Putamen (tissue), 1 donor: Measurements from ENCODE around the gene SCML1.

Experiments
- DNase-seq: peaks from one replicate; pipeline ENCODE4 v3.0.0-alpha.2; 2016; ENCODE audit warnings: low spot score

Gene SCML1

DNA sequence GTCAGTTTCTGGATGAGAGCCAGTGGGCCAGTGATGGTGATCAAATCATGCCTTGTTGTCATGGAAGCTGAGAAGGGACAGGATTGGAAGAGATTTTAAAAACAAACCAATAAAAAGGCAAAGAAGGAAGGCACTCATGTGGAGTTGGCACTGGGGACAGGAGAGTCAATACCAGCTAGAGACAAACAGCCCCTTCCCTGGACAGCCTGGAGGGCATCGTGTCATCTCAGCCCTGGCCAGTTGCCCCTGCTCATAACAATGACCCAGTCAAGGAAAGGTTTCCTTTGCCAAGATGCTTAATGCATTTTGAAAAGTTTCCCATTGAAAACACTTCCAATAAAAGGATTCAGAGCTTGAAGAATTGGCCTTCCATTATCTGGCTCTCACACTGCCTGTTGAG, 55.5 kb downstream of the SCML1 start:
- no peak for DNase-seq

GRCh38 chrX:17798921-17799320, 61.6 kb downstream of the SCML1 start:
- no peak for DNase-seq

GRCh38 chrX:17801431-17801830, 64.1 kb downstream of the SCML1 start:
- DNase-seq = no peak

DNA sequence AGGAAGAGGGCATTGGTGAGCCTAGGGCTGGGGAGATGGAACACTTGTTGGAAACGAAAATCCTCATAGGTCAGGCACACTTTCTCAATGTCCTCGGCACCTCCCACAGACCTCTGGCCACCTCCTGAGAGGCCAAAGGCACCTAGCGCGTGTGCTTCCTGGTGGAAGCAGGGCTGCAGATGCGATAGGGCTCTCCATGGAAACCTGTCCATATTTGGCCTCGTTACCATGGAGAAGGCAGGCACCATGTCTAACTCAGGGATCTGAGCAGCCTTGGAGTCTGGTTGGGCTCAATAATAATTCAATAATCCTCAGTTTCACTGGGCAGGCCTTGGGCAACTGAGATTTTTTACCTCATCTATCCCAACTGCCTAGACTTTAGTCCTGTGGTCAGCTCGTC, 65.5 kb downstream of the SCML1 start:
- DNase-seq = no peak

DNA sequence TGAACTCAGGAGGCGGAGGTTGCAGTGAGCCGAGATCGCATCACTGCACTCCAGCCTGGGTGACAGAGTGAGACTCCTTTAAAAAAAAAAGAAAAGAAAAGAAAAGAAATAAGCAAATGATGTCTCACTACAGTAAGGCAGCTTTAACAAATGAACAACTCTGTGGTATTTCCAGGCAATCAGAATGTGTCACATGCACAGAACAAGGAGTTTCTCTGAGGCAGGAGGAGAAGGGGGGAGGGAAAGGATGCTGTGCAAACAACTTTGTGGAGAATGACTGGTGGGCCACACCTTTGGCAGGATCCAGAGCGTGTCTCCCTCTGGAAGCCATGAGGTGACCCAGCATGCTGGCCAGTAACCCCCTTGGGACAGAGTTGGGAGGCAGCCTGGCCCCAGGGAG, 66.2 kb downstream of the SCML1 start:
- no peak for DNase-seq
